ENCODE results near the gene DDHD1.
A peak's percentile ranks its signal among the peaks of the same experiment; 100 is the strongest.
"Not testable (repeated sequence)": the region's sequence is repeated elsewhere in the genome, so short reads cannot be mapped to it uniquely, and the experiment has no call there.

DDHD1 gene

DNA sequence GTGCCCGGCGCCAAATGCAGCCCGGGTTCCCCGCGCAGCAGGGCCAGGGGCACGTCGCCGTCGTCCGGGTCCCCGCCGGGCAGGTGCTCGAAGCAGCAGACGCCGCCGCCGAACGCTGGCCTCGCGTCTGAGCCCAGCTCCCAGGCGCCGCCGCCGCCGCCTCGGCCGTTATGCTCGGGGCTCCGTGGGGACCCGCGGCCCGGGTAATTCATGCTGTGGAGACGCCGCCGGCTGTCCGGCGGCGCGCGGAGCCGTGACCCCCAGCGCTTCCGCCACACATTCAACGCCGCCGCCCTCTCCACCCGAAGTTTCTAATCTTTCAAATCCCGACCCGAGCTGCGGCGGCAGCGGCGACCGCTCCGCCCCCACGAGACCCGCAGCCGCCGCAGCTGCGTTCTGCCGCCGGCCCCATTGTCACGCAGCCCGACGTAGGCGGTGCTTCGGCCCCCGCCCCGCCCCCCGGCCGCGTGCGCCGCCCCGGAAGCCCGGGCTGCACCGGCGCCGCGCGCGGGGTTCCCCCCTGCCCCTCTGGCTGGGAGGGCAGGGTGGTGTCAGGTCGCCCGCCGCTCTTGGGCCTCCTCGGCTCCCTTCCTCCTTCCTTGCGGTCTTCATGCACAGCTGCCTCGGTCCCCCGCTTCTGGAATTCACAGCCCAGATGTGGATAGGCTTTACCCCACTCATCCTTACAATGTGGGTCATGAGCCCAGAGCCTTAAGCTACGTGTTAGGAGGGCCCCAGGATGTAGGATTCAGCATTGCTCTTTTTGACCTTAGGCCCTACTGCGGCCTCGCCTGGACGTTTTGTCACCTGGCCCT lies at the start of gene DDHD1:
Gene DDHD1, minus strand, starts transcription at position 437 of the 815 bp plus-strand sequence. Its CDS starts 225 bp downstream, at position 212.
- peak; percentile 57 for DNase-seq

GRCh38 chr14:53195949-53196348 lies 42.8 kb upstream of the DDHD1 start:
- DNase-seq = no peak

GRCh38 chr14:53193193-53193592 lies 40.1 kb upstream of the DDHD1 start:
- DNase-seq = no peak

GRCh38 chr14:53192052-53192760 lies 39.1 kb upstream of the DDHD1 start:
- DNase-seq = no peak

DNA sequence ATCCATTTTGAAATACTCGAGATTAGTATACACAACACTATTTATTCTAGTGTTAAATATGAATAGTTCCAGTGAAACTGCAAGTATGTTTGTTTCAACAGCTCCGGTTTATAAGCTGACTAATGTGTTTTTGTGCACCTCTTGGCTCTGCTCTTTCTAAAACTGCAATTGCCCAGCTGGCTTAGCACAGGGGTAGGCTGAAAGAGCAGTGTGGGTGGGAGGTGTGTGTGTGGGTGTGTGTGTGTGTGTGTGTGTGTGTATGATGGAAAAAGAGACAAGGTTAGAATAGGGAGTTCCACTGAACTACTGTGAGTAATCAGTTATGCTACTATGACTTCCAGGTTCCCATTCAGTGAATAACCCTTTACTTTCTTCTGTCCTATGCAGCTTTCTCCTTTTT lies 37.8 kb upstream of the DDHD1 start:
- no peak for DNase-seq

DNA sequence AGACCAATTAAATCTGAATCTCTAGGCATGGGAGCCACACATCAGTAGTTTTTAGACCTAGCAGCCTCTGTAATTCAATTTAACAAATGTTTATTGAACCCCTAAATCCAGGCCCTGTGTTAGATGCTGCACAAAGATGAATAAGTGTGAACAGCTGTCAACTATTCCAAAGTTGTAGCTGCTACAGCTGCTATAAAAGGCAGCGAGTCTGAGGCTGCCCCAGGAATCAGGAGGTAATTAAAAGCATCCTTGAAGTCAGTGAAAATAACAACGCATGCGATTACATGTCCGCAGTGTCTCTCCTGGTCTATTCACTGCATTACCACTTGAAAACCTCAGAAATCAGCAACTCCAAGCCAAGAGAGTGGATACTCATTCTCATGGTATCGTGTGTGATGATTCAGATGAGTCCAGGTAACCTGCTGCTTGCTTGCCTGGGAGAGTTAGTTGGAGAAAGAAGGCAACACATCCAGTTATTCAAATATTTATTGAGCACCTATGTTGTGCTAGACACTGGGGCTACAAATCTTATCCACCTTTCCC lies 34.9 kb upstream of the DDHD1 start:
- no peak for DNase-seq

DNA sequence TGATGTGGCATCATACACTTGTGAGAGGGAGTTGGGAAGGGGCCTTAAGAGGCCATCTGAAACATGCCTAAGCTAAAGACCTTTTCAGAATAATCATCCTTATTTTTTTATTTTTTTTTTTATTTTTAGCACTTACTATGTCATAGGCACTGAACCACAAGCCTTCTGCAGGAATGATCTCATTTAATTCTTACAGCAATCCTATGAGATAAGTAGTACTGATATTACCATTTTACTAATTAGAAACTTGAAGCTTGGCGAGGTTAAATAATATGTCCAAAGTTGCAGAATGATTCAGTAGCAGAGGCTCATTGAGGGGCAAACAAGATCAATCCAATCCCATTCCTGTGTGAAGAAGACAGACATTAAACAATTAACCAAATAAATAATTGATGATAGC lies 33.4 kb upstream of the DDHD1 start:
- no peak for DNase-seq

GRCh38 chr14:53183611-53184010 lies 30.5 kb upstream of the DDHD1 start:
- no peak for DNase-seq

- DNase-seq = no peak
Observed at GRCh38 chr14:53183056-53183455, 29.9 kb upstream of the DDHD1 start.

GRCh38 chr14:53181463-53182081 lies 28.4 kb upstream of the DDHD1 start:
- DNase-seq = not testable (repeated sequence)

- DNase-seq = no peak
Observed at GRCh38 chr14:53180272-53181221, 27.4 kb upstream of the DDHD1 start.

DNA sequence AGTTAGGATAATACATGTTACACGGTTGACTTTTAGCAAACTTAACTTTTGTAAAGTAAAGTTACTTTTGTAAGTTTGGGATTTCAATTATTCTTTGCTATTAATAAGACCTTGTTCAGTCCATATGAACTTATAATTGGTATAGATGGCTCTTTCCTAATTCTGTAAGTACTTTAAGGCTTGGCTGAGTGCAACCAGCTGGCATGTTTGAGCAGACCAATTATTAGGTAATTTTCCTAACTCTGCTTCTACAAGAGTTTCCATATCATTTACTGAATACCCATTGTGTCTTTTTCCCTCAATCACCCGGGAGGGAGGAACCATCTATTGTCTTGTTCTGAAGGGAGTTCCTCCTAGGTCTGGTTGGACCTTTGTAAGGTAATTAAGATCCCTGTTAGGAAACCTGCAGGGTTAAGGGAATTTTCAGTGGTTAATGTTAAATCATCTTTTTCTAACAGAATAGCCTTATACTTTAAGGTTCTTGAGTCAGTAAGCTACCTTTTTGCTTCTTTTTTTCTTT lies 26.4 kb upstream of the DDHD1 start:
- DNase-seq = not testable (repeated sequence)

- no peak for DNase-seq
Observed at GRCh38 chr14:53175375-53175774, 22.3 kb upstream of the DDHD1 start.

- no peak for DNase-seq
Observed at GRCh38 chr14:53174918-53175317, 21.8 kb upstream of the DDHD1 start.

DNA sequence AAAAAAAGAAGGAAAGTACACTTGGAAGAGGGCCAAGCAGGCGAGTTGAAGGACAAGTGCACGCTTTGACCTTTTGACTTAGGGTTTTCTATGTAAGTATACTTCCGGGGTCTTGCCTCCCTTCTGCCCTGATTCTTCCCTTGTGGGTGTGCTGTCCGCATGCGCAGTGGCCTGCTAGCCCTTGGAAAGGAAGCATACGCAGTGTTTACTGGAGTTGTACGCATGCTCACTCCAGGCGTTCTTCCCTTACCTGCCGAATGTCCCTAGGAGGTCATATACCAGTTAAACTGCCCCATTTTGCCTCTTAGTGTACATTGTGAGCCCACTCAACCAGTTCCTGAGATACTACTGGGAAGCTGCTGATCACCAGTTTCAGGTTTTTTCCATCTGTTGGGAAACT lies 15.7 kb upstream of the DDHD1 start:
- no peak for DNase-seq

DNA sequence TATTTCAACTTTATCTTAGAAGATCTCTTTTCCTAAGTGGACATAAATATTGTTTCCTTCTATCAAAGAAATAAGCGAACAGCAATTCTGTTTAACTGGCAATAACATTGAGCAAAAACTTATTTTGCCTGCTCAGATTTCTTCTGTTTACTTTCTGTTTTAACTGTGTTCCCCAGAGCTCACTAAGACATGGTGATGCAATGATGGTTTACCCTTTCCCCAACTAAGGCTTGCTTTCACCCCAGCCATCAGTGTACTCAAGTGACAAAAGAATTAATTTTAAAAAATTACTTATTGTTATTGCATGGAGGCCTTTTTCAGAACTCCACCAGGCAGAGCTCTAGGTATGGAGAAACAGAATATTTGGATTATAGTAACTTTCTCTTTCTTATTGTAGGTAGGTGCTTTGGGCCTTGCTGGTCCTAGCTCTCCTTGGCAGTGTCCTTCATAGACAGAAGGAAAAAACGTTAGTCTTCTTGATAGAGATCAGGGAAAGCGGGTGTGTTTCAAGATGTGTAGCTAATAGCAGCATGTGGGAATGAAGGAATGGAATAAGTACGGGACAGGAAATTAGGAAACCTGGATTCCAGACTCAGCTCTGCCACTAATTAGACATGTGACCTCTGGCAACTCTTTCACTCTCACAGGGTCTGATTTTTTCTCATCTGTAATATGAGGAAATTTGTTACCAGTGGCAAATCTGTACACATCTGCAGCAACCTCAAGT lies 14.6 kb upstream of the DDHD1 start:
- no peak for DNase-seq

DNA sequence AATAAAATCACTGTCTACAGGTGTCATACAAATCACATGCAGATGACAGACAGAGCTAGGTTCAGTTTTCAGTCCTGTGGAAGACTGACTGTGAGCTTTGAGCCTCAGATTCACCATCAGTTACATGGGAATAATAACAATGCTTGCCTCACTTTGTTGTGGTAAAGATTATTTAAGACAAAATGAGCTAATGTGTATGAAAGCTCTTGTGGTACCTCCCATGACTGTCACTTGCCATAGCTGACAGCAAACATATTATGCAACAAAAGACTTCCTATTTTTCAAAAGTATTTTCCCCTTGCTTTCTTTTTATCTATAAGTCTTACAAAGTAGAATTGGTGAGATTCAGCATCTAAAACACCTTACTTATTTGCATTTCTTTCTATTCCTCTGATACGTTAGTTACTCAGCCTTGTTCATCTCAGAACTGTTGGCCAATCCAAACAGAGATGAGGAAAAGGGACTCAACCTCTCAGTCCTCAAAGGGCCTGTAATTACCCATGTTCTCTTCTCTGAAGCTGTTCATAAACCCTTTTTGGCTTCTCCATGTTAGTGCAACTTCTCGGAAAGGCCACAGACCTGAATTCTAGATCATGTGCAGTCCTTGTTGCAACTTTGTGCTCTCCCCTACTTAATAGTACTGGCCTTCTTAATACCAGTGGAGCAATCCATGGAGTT lies 8.8 kb upstream of the DDHD1 start:
- no peak for DNase-seq

DNA sequence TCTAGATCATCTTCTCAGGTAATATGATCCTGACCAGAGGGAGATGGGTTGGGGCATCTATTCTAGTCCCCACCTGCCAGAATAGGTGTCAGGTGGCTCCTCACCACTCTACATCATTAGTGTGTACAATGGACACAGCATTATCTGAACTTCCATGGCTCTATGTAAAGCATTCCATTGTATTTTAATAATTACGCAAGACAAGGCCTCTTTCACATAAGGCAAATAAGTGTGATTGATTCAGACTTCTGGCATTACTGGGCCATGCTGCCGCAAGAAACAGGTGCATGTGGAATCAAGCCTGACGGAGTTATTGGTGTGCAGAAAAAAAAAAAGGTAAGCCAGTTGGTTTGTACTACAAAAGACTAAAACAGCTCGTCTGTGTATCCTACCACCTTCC lies 3.1 kb upstream of the DDHD1 start:
- DNase-seq = peak; percentile 55

DNA sequence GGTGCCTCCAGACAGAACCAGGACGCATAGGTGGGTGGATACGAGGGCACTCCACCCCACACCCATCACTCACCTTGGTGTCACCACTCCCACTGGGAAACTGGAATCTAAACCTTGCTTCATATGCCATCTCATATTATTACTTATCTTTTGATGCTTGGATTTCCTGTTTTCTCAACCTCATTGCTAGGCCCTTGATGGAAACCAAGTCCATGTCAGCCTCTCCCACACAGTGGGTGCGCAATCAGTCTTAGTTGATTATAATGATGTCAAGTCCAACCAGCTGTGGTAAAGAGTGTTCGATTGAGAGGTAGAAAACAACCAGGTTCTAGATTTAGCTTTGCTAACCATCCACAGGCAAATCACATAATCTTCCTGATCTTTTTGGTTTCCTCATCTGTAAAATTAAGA lies 584 bp upstream of the DDHD1 start:
- no peak for DNase-seq

DNA sequence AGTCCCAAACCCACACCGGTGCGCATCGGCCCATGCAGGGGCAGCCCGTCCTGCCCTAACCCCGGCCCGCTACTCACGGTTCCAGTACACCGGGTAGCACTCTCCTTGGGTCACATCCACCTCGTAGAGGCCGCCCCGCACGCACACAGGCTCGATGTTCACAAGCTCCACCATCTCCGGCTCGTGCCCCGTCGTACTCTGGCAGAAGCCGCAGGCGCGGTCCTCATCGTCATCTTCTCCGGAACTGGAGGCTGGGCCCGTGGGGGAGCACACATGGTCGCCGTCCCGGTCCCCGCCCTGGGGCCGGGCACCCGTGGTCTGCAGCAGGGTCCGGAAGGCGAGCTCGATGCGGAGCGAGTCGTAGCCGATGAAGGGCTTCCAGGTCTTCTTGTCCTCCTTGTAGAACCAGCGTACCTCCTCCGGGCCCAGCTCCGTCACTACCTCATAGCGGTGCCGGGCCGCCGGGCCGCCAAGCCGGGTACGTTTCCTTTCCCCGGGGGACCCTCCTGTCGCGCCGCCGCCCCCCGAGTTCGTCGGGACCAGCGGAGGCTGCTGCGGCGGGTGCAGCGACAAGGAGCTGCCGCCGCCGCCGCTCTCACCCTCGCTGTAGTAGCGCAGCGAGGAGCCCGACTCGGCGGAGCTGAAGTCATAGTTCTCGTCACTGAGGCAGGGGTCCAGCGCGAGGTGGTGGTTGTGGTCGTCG lies 788 bp downstream of the DDHD1 start:
- peak; percentile 18 for DNase-seq

Data from NCI-H2029 treated with DMSO at 0.1 percent for 48 hours (cell line).